GM21423 (cell line): ENCODE results near the gene RFNG.

Experiments
- ATAC-seq: cut with Tn5 transposase; IDR thresholded peaks from one replicate; pipeline ENCODE4 v1.9.1; 2021; ENCODE audit warnings: mild to moderate bottlenecking, moderate library complexity; ENCODE audit not compliant: unreplicated experiment

The RFNG gene

GRCh38 chr17:82089723-82090548 lies 38.3 kb upstream of the RFNG start:
- no peak for ATAC-seq

GRCh38 chr17:82088838-82089722 lies 37.5 kb upstream of the RFNG start:
- ATAC-seq = no peak

GRCh38 chr17:82087961-82088837 lies 36.6 kb upstream of the RFNG start:
- no peak for ATAC-seq

GRCh38 chr17:82086941-82087906 lies 35.6 kb upstream of the RFNG start:
- ATAC-seq = no peak

- ATAC-seq = no peak
These were observed 34.5 kb upstream of the RFNG start for GRCh38 chr17:82085931-82086764.

GRCh38 chr17:82085031-82085861 lies 33.6 kb upstream of the RFNG start:
- no peak for ATAC-seq

- no peak for ATAC-seq
These were observed 32.9 kb upstream of the RFNG start for GRCh38 chr17:82084373-82085030.

GRCh38 chr17:82083533-82084359 lies 32.1 kb upstream of the RFNG start:
- ATAC-seq = no peak

GRCh38 chr17:82083009-82083408 lies 31.4 kb upstream of the RFNG start:
- no peak for ATAC-seq

GRCh38 chr17:82082456-82082855 lies 30.8 kb upstream of the RFNG start:
- no peak for ATAC-seq

GRCh38 chr17:82081966-82082365 lies 30.4 kb upstream of the RFNG start:
- no peak for ATAC-seq

GRCh38 chr17:82081546-82081945 lies 29.9 kb upstream of the RFNG start:
- ATAC-seq = no peak

GRCh38 chr17:82080789-82081464 lies 29.3 kb upstream of the RFNG start:
- ATAC-seq = no peak

- no peak for ATAC-seq
These were observed 28.6 kb upstream of the RFNG start for GRCh38 chr17:82080048-82080788.

GRCh38 chr17:82079001-82079677 lies 27.5 kb upstream of the RFNG start:
- no peak for ATAC-seq
